Activated naive CD4-positive, alpha-beta T cell treated with anti-CD3 and anti-CD28 coated beads for 36 hours (primary cell): ENCODE results near the gene KRTAP20-3. TPM values are rescaled to one million over a fixed set of nuclear protein-coding genes. Genes with fewer than 3 reads are reported as not detected.

Experiments used
- total RNA-seq, 2 experiments: library from RNA; stranded (reverse); gene quantifications; one replicate each; pipeline ENCODE4 v1.2.3, GENCODE V29; 2021

The KRTAP20-3 gene
- total RNA-seq, 2 experiments from 2014 or later = not detected

Other genes with a start within 250 kb of the KRTAP20-3 start
- gene KRTAP13-1, start 246.8 kb upstream of the KRTAP20-3 start, total RNA-seq = not detected
- not detected for gene KRTAP13-3, start 216.9 kb upstream of the KRTAP20-3 start, total RNA-seq
- gene KRTAP13-4, start 212.6 kb upstream of the KRTAP20-3 start, total RNA-seq = not detected
- not detected for gene KRTAP15-1, start 202.6 kb upstream of the KRTAP20-3 start, total RNA-seq
- gene KRTAP19-1, start 162.5 kb upstream of the KRTAP20-3 start, total RNA-seq = not detected
- gene KRTAP19-2, start 155.4 kb upstream of the KRTAP20-3 start, total RNA-seq = not detected
- not detected for gene KRTAP19-3, start 150.9 kb upstream of the KRTAP20-3 start, total RNA-seq
- gene KRTAP19-4, start 145.7 kb upstream of the KRTAP20-3 start, total RNA-seq = not detected
- not detected for gene KRTAP19-5, start 140.7 kb upstream of the KRTAP20-3 start, total RNA-seq
- gene KRTAP19-6, start 101.0 kb upstream of the KRTAP20-3 start, total RNA-seq = not detected
- not detected for gene KRTAP19-7, start 81.5 kb upstream of the KRTAP20-3 start, total RNA-seq
- gene KRTAP22-2, start 52.5 kb upstream of the KRTAP20-3 start, total RNA-seq = not detected
- gene KRTAP6-3, start 50.4 kb upstream of the KRTAP20-3 start, total RNA-seq = not detected
- not detected for gene KRTAP6-2, start 44.0 kb upstream of the KRTAP20-3 start, total RNA-seq
- not detected for gene KRTAP22-1, start 41.8 kb upstream of the KRTAP20-3 start, total RNA-seq
- gene KRTAP6-1, start 28.9 kb upstream of the KRTAP20-3 start, total RNA-seq = not detected
- gene KRTAP20-1, start 26.4 kb upstream of the KRTAP20-3 start, total RNA-seq = not detected
- not detected for gene KRTAP20-4, start 22.2 kb upstream of the KRTAP20-3 start, total RNA-seq
- gene KRTAP20-2, start 7.7 kb upstream of the KRTAP20-3 start, total RNA-seq = not detected
- gene KRTAP21-3, start 75.9 kb downstream of the KRTAP20-3 start, total RNA-seq = not detected
- gene KRTAP21-2, start 104.4 kb downstream of the KRTAP20-3 start, total RNA-seq = not detected
- not detected for gene KRTAP21-1, start 112.6 kb downstream of the KRTAP20-3 start, total RNA-seq
- not detected for gene KRTAP8-1, start 170.4 kb downstream of the KRTAP20-3 start, total RNA-seq
- not detected for gene KRTAP7-1, start 186.9 kb downstream of the KRTAP20-3 start, total RNA-seq
- not detected for gene KRTAP11-1, start 238.7 kb downstream of the KRTAP20-3 start, total RNA-seq